H9 (cell line): ENCODE results near the gene TUBGCP6. TPM values are rescaled to one million over a fixed set of nuclear protein-coding genes. Genes with fewer than 3 reads are reported as not detected.

Experiments used
- DNase-seq: peaks from one replicate; pipeline ENCODE4 v3.0.0-alpha.2; 2017
- H2AFZ ChIP-seq: one replicate; pipeline ENCODE4 v1.6.1; 2013; ENCODE audit warnings: mild to moderate bottlenecking, low read length, control low read depth, moderate library complexity
- H2AK5ac ChIP-seq: 2 replicates; pipeline ENCODE4 v1.6.1; 2013; ENCODE audit warnings: low read length, control low read depth, mixed read lengths; ENCODE audit not compliant: insufficient read length
- H2BK120ac ChIP-seq: one replicate; pipeline ENCODE4 v1.6.1; 2013; ENCODE audit warnings: low read depth, mild to moderate bottlenecking, low read length, control low read depth, inconsistent platforms; ENCODE audit not compliant: poor library complexity, severe bottlenecking
- H2BK12ac ChIP-seq: 2 replicates; pipeline ENCODE4 v1.6.1; 2013; ENCODE audit warnings: low read length, control low read depth, mixed read lengths, low read depth; ENCODE audit not compliant: insufficient read length
- H2BK15ac ChIP-seq: 2 replicates; pipeline ENCODE4 v1.6.1; 2013; ENCODE audit warnings: low read depth, low read length, control low read depth
- H2BK20ac ChIP-seq: one replicate; pipeline ENCODE4 v1.6.1; 2013; ENCODE audit warnings: low read depth, mild to moderate bottlenecking, low read length, control low read depth, inconsistent platforms; ENCODE audit not compliant: poor library complexity, severe bottlenecking
- H2BK5ac ChIP-seq: 2 replicates; pipeline ENCODE4 v1.6.1; 2013; ENCODE audit warnings: low read length, control low read depth, mixed read lengths; ENCODE audit not compliant: insufficient read length
- H3K14ac ChIP-seq: 2 replicates; pipeline ENCODE4 v1.6.1; 2013; ENCODE audit warnings: low read length, control low read depth; ENCODE audit not compliant: insufficient read depth
- H3K18ac ChIP-seq: 2 replicates; pipeline ENCODE4 v1.6.1; 2013; ENCODE audit warnings: low read depth, mild to moderate bottlenecking, mixed read lengths, low read length, control low read depth; ENCODE audit not compliant: insufficient read length
- H3K23ac ChIP-seq: 2 replicates; pipeline ENCODE4 v1.6.1; 2013; ENCODE audit warnings: low read length, control low read depth, mixed read lengths, low read depth; ENCODE audit not compliant: insufficient read length
- H3K23me2 ChIP-seq: 2 replicates; pipeline ENCODE4 v1.6.1; 2013; ENCODE audit warnings: low read depth, mild to moderate bottlenecking, mixed read lengths, low read length, control low read depth; ENCODE audit not compliant: insufficient read length, poor library complexity, severe bottlenecking
- H3K27ac ChIP-seq: 2 replicates; pipeline ENCODE4 v1.5.1; 2013; ENCODE audit warnings: low read length, control low read depth, mixed read lengths, low read depth; ENCODE audit not compliant: insufficient read length
- H3K27me3 ChIP-seq: 2 replicates; pipeline ENCODE4 v1.6.1; 2013; ENCODE audit warnings: low read length, control low read depth, inconsistent platforms; ENCODE audit not compliant: insufficient read depth
- H3K4ac ChIP-seq: 2 replicates; pipeline ENCODE4 v1.6.1; 2013; ENCODE audit warnings: low read depth, mild to moderate bottlenecking, control low read depth, inconsistent platforms, low read length, moderate library complexity
- H3K4me1 ChIP-seq: 2 replicates; pipeline ENCODE4 v1.6.1; 2013; ENCODE audit warnings: low read length, control low read depth, inconsistent platforms; ENCODE audit not compliant: insufficient read depth
- H3K4me2 ChIP-seq: 2 replicates; pipeline ENCODE4 v1.6.1; 2013; ENCODE audit warnings: low read length, control low read depth, mixed read lengths; ENCODE audit not compliant: insufficient read length, insufficient read depth
- H3K56ac ChIP-seq: 2 replicates; pipeline ENCODE4 v1.6.1; 2013; ENCODE audit warnings: low read depth, mild to moderate bottlenecking, mixed read lengths, low read length, control low read depth; ENCODE audit not compliant: insufficient read length
- H3K79me1 ChIP-seq: 2 replicates; pipeline ENCODE4 v1.6.1; 2013; ENCODE audit warnings: low read depth, mild to moderate bottlenecking, moderate library complexity, low read length, control low read depth, inconsistent platforms; ENCODE audit not compliant: insufficient read depth, poor library complexity, severe bottlenecking
- H3K79me2 ChIP-seq: 2 replicates; pipeline ENCODE4 v1.6.1; 2013; ENCODE audit warnings: low read length, control low read depth, inconsistent platforms; ENCODE audit not compliant: insufficient read depth
- H3K9ac ChIP-seq: 2 replicates; pipeline ENCODE4 v1.6.1; 2013; ENCODE audit warnings: low read length, control low read depth, mixed read lengths; ENCODE audit not compliant: insufficient read length; ENCODE audit errors: extremely low read depth
- H3K9me3 ChIP-seq: one replicate; pipeline ENCODE4 v1.6.1; 2013; ENCODE audit warnings: low read depth, low read length, inconsistent platforms; ENCODE audit not compliant: control insufficient read depth
- H3T11ph ChIP-seq: one replicate; pipeline ENCODE4 v1.6.1; 2013; ENCODE audit warnings: mild to moderate bottlenecking, low read length, control low read depth, inconsistent platforms
- H4K20me1 ChIP-seq: one replicate; pipeline ENCODE4 v1.6.1; 2013; ENCODE audit not compliant: control insufficient read depth, insufficient read length, insufficient read depth
- H4K5ac ChIP-seq: 2 replicates; pipeline ENCODE4 v1.6.1; 2013; ENCODE audit warnings: low read depth, mild to moderate bottlenecking, mixed read lengths, low read length, control low read depth; ENCODE audit not compliant: insufficient read length
- H4K8ac ChIP-seq: replicated peaks from 2 replicates; pipeline ENCODE4 v1.6.1; 2013; ENCODE audit warnings: low read length, control low read depth, mixed read lengths, low read depth; ENCODE audit not compliant: insufficient read length
- H4K91ac ChIP-seq: 2 replicates; pipeline ENCODE4 v1.6.1; 2013; ENCODE audit warnings: low read depth, mild to moderate bottlenecking, moderate library complexity, mixed read lengths, low read length, control low read depth; ENCODE audit not compliant: insufficient read length
- H3K27ac Mint-ChIP-seq, 3 experiments: 2 replicates in 2 of 3; 3 replicates in 1 of 3; pipeline ENCODE4 v1.8.0; 2020 to 2021; ENCODE audit warnings: mixed read lengths in 3 of 3, mild to moderate bottlenecking in 1 of 3, moderate library complexity in 1 of 3
- H3K27me3 Mint-ChIP-seq: 2 replicates; pipeline ENCODE4 v1.8.0; 2021; ENCODE audit warnings: low read depth, mild to moderate bottlenecking, moderate library complexity, mixed read lengths
- H3K36me3 Mint-ChIP-seq, 3 experiments: 2 replicates in 2 of 3; 3 replicates in 1 of 3; pipeline ENCODE4 v1.8.0; 2020 to 2021; ENCODE audit warnings: low read depth in 3 of 3, mixed read lengths in 3 of 3; ENCODE audit not compliant: insufficient read depth in 1 of 3
- H3K4me1 Mint-ChIP-seq, 2 experiments: 2 replicates each; pipeline ENCODE4 v1.8.0; 2020; ENCODE audit warnings: mixed read lengths in 2 of 2
- H3K4me3 Mint-ChIP-seq, 2 experiments: 2 replicates in 1 of 2; 3 replicates in 1 of 2; pipeline ENCODE4 v1.8.0; 2020 to 2021; ENCODE audit warnings: mild to moderate bottlenecking in 2 of 2, mixed read lengths in 2 of 2, moderate library complexity in 1 of 2
- H3K9me3 Mint-ChIP-seq, 2 experiments: 2 replicates in 1 of 2; 3 replicates in 1 of 2; pipeline ENCODE4 v1.8.0; 2020; ENCODE audit warnings: mild to moderate bottlenecking in 2 of 2, mixed read lengths in 2 of 2, moderate library complexity in 1 of 2
- whole genome bisulfite sequencing: extraction: QIAGEN DNeasy Blood & Tissue Kit; methylation state at CpG from one replicate; pipeline ENCODE4 v1.1.7; 2013; ENCODE audit warnings: missing lambda C conversion rate, low lambda C conversion rate, mixed read lengths; ENCODE audit not compliant: insufficient read length; ENCODE audit errors: extremely low coverage; 5-methylcytosine and 5-hydroxymethylcytosine counted together
- total RNA-seq: library from RNA; stranded (reverse); gene quantifications from 2 replicates; pipeline ENCODE4 v1.2.1, GENCODE V29; 2021
- TF ChIP-seq, protein P1 (sequence below): fragments of 200-600 bp; sonication (generic); conservative IDR thresholded peaks from 3 replicates; pipeline ENCODE4 v1.8.0; 2021; ENCODE audit warnings: antibody characterized with exemption, mild to moderate bottlenecking

TUBGCP6 gene
- total RNA-seq, 1 experiment from 2014 or later = 29.0 TPM

DNA sequence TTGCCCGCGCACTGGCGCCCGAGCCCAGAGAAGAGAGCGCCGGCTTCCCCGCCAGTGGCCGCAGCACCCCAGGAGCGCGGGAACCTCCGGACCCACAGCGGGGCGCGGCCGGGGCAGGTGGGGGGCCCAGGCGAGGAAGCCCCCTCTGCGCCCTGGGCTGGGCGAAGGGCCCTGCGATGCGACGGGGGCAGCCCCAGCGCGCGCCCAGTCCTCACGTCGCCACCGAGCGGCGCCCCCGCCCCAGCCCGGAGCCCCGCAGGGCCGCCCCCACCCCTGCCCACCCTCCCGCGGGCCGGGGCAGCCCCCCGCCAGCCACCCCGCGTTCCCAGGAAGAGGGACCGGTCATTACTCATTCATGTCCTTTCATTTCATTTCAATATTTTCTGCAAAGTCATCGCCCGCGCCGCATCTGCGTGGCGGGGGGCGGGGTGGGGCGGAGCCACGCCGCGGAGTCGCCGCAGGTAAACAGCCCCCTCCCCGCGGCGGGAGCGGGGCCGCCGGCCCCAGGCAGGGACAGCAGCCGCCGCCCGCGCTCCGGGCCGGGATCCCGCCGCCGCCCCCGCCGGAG, 75.0 kb downstream of the TUBGCP6 start:
- Mint-ChIP-seq H3K36me3 (peaks cover 0 to 2% (median 0%) of the 10 kb centered on the region in 3 experiments; a peak in 2 of 7 replicates), H3K4me3 (peak overlapping the region; percentile 54 to 78), H3K27ac (no peak overlapping the region), H3K9me3 (no peaks in the 10 kb centered on the region; a peak in 1 of 5 replicates), H3K4me1 (peaks cover 4 to 10% of the 10 kb centered on the region in 2 experiments), H3K27me3 (peaks cover 47% of the 10 kb centered on the region)
- no peak overlapping the region for H4K5ac ChIP-seq
- no peak overlapping the region for H2AK5ac ChIP-seq
- peaks cover 5% of the 10 kb centered on the region for H3K23me2 ChIP-seq
- H3K4ac ChIP-seq = no peak overlapping the region
- H3K4me2 ChIP-seq = peak overlapping the region; percentile 11
- no peak overlapping the region for H3K23ac ChIP-seq
- WGBS = no CpG with 5 or more reads among the region's 70 CpGs
- H3K9ac ChIP-seq = no peak overlapping the region
- no peak overlapping the region for H3K27ac ChIP-seq
- no peak overlapping the region for H3K18ac ChIP-seq
- no peaks in the 10 kb centered on the region for H3K4me1 ChIP-seq
- H3K27me3 ChIP-seq = peaks cover 3% of the 10 kb centered on the region; the same call in 1 of the 2 replicates
- H2BK120ac ChIP-seq = no peak overlapping the region
- H3K79me2 ChIP-seq = no peaks in the 10 kb centered on the region
- no peak overlapping the region for H3K56ac ChIP-seq
- H4K20me1 ChIP-seq = no peaks in the 10 kb centered on the region
- H2AFZ ChIP-seq = no peak overlapping the region
- H3K9me3 ChIP-seq = no peaks in the 10 kb centered on the region
- no peak overlapping the region for H2BK5ac ChIP-seq
- TF ChIP-seq, protein P1, sequence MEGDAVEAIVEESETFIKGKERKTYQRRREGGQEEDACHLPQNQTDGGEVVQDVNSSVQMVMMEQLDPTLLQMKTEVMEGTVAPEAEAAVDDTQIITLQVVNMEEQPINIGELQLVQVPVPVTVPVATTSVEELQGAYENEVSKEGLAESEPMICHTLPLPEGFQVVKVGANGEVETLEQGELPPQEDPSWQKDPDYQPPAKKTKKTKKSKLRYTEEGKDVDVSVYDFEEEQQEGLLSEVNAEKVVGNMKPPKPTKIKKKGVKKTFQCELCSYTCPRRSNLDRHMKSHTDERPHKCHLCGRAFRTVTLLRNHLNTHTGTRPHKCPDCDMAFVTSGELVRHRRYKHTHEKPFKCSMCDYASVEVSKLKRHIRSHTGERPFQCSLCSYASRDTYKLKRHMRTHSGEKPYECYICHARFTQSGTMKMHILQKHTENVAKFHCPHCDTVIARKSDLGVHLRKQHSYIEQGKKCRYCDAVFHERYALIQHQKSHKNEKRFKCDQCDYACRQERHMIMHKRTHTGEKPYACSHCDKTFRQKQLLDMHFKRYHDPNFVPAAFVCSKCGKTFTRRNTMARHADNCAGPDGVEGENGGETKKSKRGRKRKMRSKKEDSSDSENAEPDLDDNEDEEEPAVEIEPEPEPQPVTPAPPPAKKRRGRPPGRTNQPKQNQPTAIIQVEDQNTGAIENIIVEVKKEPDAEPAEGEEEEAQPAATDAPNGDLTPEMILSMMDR = no peak; the same call in 2 of the 3 replicates
- no peak overlapping the region for H2BK12ac ChIP-seq
- no peak overlapping the region for H2BK20ac ChIP-seq
- H4K91ac ChIP-seq = no peak overlapping the region
- H3T11ph ChIP-seq = no peak overlapping the region
- H3K79me1 ChIP-seq = no peaks in the 10 kb centered on the region
- no peak overlapping the region for H3K14ac ChIP-seq
- no peak overlapping the region for H4K8ac ChIP-seq
- no peak overlapping the region for H2BK15ac ChIP-seq
- DNase-seq = no peak
